GM21381 (cell line): Measurements from ENCODE around the gene MCM6.
"Not testable (repeated sequence)": the region's sequence is repeated elsewhere in the genome, so short reads cannot be mapped to it uniquely, and the experiment has no call there.

ENCODE experiments used
- ATAC-seq: cut with Tn5 transposase; IDR thresholded peaks from one replicate; pipeline ENCODE4 v1.9.1; 2021; ENCODE audit warnings: mild to moderate bottlenecking, moderate library complexity; ENCODE audit not compliant: unreplicated experiment

MCM6 gene

DNA sequence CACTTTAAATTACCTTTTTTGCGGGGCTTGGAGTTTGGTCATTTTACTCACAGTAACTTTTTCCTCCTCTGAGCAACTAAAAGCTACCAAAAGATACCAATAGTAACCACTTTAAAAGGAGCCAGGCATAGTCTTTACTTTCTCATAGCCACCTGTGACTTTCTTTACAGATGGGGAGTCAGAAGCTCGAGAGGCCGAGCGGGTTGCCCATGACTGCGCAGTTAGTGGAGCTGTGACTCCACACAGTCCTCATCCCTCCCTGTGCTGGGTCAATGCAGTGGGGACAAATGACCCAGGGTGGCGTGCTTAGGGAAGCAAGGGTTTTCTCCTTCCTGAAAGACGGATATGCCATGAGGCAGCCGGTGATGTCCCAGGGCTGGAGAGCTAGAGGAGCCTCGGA, 51.1 kb downstream of the MCM6 start:
- no peak for ATAC-seq

GRCh38 chr2:135822855-135823254, 53.4 kb downstream of the MCM6 start:
- ATAC-seq, result no peak

DNA sequence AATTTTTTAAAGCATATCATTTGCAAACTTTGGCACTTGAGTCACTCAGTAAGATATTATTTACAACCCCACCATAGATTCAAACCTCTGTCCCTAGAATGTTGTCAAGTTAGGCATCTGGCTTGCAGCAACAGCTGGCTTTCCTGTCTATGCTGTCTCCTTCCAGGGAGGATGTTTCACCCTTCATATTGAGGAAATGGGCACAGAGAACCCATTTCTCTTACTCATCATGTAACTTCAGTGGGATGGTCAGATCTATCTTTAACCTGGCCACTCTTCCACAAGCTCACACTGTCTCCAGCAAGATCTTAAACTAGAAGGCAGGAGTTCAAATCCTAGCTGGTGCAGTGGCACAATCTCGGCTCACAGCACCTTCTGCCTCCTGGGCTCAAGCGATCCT, 55.1 kb downstream of the MCM6 start:
- ATAC-seq, result no peak

DNA sequence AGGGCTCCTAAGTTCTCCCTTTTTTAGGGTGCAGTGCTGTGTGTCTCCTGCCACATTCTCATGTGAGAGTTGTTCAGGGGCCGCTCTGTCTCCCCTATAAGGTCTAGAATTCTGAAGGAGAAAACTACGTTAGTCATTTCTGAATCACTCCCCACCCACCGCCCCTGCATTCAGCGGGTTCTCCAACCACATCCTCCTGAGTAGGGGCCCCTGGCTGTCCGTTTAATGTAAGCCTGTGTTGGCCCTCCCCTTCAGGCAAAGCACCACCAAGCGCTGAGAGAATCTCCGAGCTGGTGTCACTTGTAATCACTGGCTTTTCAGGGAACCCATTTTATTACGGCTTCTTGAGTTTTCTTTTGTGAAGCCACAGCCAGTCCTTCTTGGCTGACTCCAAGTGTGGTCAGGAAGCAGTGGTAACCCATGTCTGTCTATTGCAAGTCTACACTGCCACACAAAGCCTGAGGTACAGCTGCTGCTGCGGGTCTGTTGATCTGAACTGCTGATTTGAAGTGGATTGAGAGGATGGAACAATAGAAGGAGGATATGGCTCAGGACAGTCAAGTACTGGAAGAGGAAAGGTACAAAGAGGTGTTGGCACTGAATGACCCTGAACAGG, 56.1 kb downstream of the MCM6 start:
- peak; percentile 86 for ATAC-seq

DNA sequence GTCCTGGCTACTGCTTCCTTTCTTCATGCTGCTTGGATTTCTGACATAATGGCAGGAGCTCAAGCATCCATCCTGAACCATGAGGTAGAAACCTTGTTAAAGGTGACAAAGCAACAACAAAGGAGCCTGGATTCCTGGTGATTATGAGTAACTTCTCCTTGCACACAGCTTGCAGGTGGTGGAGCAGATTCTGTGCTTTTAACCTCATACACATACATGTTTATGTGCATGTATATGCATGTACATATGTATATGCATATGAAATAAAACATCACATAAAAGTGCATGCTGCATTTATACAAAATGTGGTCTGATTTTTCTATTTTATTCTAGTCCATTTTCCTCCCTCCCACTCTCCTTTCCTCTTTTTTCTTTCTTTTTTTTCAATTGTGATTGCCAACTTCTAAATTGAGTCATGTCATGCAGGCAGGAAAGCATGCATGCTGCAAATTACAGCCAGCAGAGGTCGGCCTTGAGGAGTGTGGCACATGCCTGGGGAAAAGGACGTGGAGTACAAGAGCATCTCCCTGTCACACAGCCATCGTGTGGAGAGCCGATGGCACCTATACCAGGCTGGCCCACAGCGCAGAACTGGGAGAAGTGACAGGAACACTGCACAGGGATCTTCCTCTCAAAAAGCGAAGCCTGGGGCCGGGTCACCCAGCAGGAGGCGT, 57.2 kb downstream of the MCM6 start:
- no peak for ATAC-seq

- ATAC-seq, result no peak
Observed at GRCh38 chr2:135817951-135818350, 58.3 kb downstream of the MCM6 start.

- no peak for ATAC-seq
Observed at GRCh38 chr2:135817466-135817865, 58.8 kb downstream of the MCM6 start.

DNA sequence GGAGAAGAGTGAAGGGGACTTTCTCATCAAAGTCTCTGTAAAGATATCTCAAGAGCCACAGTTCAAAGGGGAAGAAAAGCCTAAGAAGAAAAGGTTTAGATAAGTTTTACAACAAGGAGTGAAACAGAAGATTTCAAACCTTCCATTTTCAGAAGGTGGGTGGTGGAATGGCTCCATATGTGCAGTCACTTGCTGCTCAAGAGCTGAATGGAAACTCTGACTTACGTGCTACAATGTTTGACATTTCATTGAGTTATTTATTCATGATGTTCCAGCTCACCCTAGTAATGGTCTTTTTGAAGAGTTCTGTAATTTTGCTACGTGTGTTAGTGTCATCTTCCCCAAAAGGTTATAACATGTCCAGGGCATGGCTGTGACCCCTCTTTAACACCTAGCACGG, 61.0 kb downstream of the MCM6 start:
- no peak for ATAC-seq

- no peak for ATAC-seq
Observed at GRCh38 chr2:135812907-135813511, 63.2 kb downstream of the MCM6 start.

- not testable (repeated sequence) for ATAC-seq
Observed at GRCh38 chr2:135807874-135808273, 68.4 kb downstream of the MCM6 start.

DNA sequence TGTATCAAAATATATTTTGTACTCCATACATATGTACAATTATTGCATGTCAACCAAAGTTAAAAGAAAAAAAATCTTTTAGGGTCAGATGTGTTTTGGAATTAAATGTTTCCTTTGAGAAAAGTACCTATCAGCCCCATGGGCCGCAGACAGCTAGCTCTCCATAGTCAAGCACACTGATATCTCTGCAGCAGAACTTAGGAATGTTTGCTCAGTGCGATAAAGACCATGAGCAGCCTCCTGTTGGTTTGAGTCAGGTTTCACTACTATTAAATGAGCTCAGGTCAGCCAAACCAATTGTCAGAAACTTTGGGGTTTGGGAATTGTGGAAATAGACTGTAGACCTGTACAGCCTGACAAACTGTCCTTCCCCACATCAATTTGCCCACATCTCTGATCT, 73.0 kb downstream of the MCM6 start:
- no peak for ATAC-seq

GRCh38 chr2:135802350-135802749, 73.9 kb downstream of the MCM6 start:
- no peak for ATAC-seq

DNA sequence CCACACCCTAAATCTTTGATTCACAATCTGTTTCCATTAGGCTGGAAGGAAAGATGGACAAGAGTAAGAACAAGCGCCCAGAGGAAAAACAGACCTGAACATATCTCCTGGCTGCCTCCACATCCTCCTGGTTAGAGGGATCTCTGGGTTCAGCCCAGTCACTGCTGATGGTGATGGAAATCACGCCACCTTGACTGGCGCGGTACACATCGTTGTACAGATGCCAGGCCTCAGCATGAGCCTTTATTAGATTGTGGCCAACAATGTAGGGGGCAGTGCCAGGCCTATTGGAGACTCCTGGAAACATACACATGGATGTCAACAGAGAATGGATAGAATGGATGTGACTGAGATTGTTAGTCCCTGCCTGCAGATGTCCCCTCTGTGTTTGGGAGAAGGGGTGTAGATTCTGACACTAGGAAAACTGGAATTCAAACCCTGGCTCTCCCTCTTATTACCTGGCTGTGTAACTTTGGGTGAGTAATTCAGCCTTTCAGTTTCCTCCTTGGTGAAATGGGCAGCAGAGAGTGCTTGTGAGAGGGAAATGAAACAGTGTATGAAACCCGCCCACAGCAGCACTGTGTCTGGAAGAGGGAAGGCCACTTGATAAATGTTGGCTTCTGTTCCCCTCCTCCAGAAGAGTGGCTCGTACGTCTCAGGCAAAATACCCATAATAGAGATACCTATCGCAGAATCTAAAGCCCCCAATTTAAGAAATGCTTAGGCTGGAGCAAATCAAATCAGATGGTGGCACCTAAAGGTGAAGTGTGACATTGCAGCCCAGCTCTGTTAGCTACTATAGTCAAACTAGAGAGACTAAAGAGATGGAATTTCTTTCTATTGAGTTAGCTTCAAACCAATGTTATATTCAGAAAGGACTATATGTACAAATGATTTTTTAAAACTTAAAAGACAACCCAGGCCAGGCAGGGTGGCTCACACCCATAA, 75.5 kb downstream of the MCM6 start:
- ATAC-seq, result no peak

GRCh38 chr2:135799738-135800137, 76.5 kb downstream of the MCM6 start:
- ATAC-seq, result no peak

- no peak for ATAC-seq
Observed at GRCh38 chr2:135798762-135799161, 77.5 kb downstream of the MCM6 start.

GRCh38 chr2:135798275-135798705, 78.0 kb downstream of the MCM6 start:
- ATAC-seq, result no peak

GRCh38 chr2:135797497-135798274, 78.6 kb downstream of the MCM6 start:
- peak; percentile 64 for ATAC-seq

DNA sequence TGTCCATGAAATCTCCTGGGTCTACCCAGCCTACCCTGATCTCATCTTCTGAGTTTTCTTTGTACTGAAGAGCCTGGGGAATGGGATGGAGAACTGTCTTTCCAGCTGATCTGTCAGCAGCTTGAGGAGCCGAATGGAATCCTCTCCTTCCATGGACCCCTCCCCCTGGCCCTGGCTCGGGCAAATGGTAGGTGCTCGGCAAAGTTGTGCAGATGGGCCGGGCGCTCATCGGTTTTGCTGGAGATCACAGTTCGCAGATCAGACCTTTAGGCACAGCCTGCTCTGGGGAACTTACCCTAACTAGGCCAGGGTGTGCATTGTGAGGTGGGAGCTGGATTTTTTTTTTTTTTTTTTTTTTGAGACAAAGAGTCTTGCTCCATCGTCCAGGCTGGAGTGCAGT, 79.6 kb downstream of the MCM6 start:
- no peak for ATAC-seq

- not testable (repeated sequence) for ATAC-seq
Observed at GRCh38 chr2:135795641-135796040, 80.6 kb downstream of the MCM6 start.

GRCh38 chr2:135792401-135793150, 83.7 kb downstream of the MCM6 start:
- peak; percentile 32 for ATAC-seq
